PC-9 (cell line): ENCODE measurements around the gene PROK1. TPM values are rescaled to one million over a fixed set of nuclear protein-coding genes. Genes with fewer than 3 reads are reported as not detected.

ENCODE experiments used
- BruUV-seq: library from RNA; stranded (reverse); fragments of 400-500 nt; replicated peaks from 2 replicates; lab custom pipeline; 2021; lab: Mats Ljungman, UMichigan
- CTCF ChIA-PET: fragments of 300-600 bp; sonication (Branson Sonifier 250); formaldehyde crosslinking; loops from one replicate; lab custom pipeline; 2022; ENCODE audit warnings: antibody characterized with exemption; lab: Charles Lee
- POLR2A ChIA-PET: fragments of 300-600 bp; sonication (Branson Sonifier 250); formaldehyde crosslinking; loops from one replicate; lab custom pipeline; 2022; ENCODE audit warnings: antibody characterized with exemption; ENCODE audit not compliant: unreplicated experiment; lab: Charles Lee
- DNase-seq, 2 experiments: peaks; one replicate each; pipeline versions ENCODE4 v3.0.0 to v3.0.0-alpha.2; 2015 to 2022; ENCODE audit warnings: mixed read lengths in 1 of 2
- H2AFZ ChIP-seq: fragments of 200-600 bp; sonication (generic); 2 replicates; pipeline ENCODE4 v1.8.1; 2017; ENCODE audit warnings: antibody characterized with exemption
- H3F3A ChIP-seq: fragments of 200-600 bp; sonication (generic); 2 replicates; pipeline ENCODE4 v1.8.1; 2017; ENCODE audit warnings: antibody characterized with exemption, mild to moderate bottlenecking, low read depth; ENCODE audit not compliant: insufficient read depth
- H3K27ac ChIP-seq: fragments of 200-600 bp; sonication (generic); 2 replicates; pipeline ENCODE4 v1.6.1; 2016; ENCODE audit warnings: mixed run types
- H3K27me3 ChIP-seq: fragments of 200-600 bp; sonication (generic); 2 replicates; pipeline ENCODE4 v1.6.1; 2016; ENCODE audit warnings: low read depth, mixed run types; ENCODE audit not compliant: insufficient read depth
- H3K36me3 ChIP-seq: fragments of 200-600 bp; sonication (generic); 2 replicates; pipeline ENCODE4 v1.6.1; 2016; ENCODE audit warnings: low read depth, mixed run types
- H3K4me1 ChIP-seq: fragments of 200-600 bp; sonication (generic); replicated peaks from 2 replicates; pipeline ENCODE4 v1.6.1; 2016; ENCODE audit warnings: mixed run types; ENCODE audit not compliant: insufficient read depth
- H3K4me2 ChIP-seq: fragments of 200-600 bp; sonication (generic); 2 replicates; pipeline ENCODE4 v1.6.1; 2017; ENCODE audit warnings: mixed run types
- H3K4me3 ChIP-seq: fragments of 200-600 bp; sonication (generic); 2 replicates; pipeline ENCODE4 v1.6.1; 2016; ENCODE audit warnings: mixed run types
- H3K79me2 ChIP-seq: fragments of 200-600 bp; sonication (generic); 2 replicates; pipeline ENCODE4 v1.6.1; 2017; ENCODE audit warnings: low read depth, mixed run types
- H3K9me2 ChIP-seq: fragments of 200-600 bp; sonication (generic); 2 replicates; pipeline ENCODE4 v1.8.1; 2017; ENCODE audit warnings: mild to moderate bottlenecking; ENCODE audit not compliant: insufficient read depth
- H3K9me3 ChIP-seq: fragments of 200-600 bp; sonication (generic); 2 replicates; pipeline ENCODE4 v1.8.1; 2016; ENCODE audit warnings: low read depth; ENCODE audit not compliant: insufficient read depth
- H4K20me1 ChIP-seq: fragments of 200-600 bp; sonication (generic); 2 replicates; pipeline ENCODE4 v1.8.1; 2017; ENCODE audit not compliant: insufficient read depth
- CTCF ChIP-seq: fragments of 200-600 bp; sonication (generic); conservative IDR thresholded peaks from 2 replicates; pipeline ENCODE4 v1.6.1; 2017; ENCODE audit warnings: mixed run types, antibody characterized with exemption, mild to moderate bottlenecking, moderate library complexity
- EZH2 ChIP-seq: fragments of 200-600 bp; sonication (generic); IDR thresholded peaks from 2 replicates; pipeline ENCODE4 v1.8.0; 2017; ENCODE audit warnings: antibody characterized with exemption, low read depth
- intact Hi-C: fragments of 100-400 bp; cut with micrococcal nuclease; formaldehyde crosslinking; loops from one replicate; pipeline ENCODE4 v1.10.0; 2022; ENCODE audit not compliant: unreplicated experiment
- total RNA-seq: library from RNA; stranded (reverse); gene quantifications from 2 replicates; pipeline ENCODE4 v1.2.3, GENCODE V29; 2021

PROK1 gene
- total RNA-seq, 1 experiment from 2014 or later: not detected

- ChIA-PET CTCF (interaction anchor here (0.6 kb wide), 1 partner anchor 35 kb away, joined by 4 read pairs; no protein-coding TSS in a partner anchor), POLR2A (no interaction called here)
- Histone ChIP-seq H3K9me3 (no peaks in the 10 kb centered on the region), H3K4me2 (no peak overlapping the region), H3K79me2 (no peaks in the 10 kb centered on the region), H3K27ac (no peak overlapping the region), H3K4me1 (peaks cover 42% of the 10 kb centered on the region), H3F3A (peaks cover 30% of the 10 kb centered on the region), H3K9me2 (no peaks in the 10 kb centered on the region), H3K27me3 (no peaks in the 10 kb centered on the region), H3K4me3 (no peak overlapping the region), H4K20me1 (no peaks in the 10 kb centered on the region), H2AFZ (no peak overlapping the region), H3K36me3 (no peaks in the 10 kb centered on the region)
- intact Hi-C loops: no loop called here
- TF ChIP-seq CTCF (no peak), EZH2 (no peak)
- no peak for DNase-seq
- BruUV-seq: no TSS peak
Measured at GRCh38 chr1:110480356-110481096, 29.6 kb downstream of the PROK1 start.

GRCh38 chr1:110481968-110482623 lies 31.1 kb downstream of the PROK1 start:
- ChIA-PET POLR2A (no interaction called here), CTCF (no interaction called here)
- no peaks in the 10 kb centered on the region for H4K20me1 ChIP-seq
- DNase-seq: no peak
- BruUV-seq: no TSS peak
- H3K27me3 ChIP-seq: no peaks in the 10 kb centered on the region
- no peaks in the 10 kb centered on the region for H3K9me3 ChIP-seq
- no peak overlapping the region for H3K4me2 ChIP-seq
- H3K36me3 ChIP-seq: no peaks in the 10 kb centered on the region
- no peak overlapping the region for H3K4me3 ChIP-seq
- no peaks in the 10 kb centered on the region for H3K9me2 ChIP-seq
- intact Hi-C loops: no loop called here
- TF ChIP-seq CTCF: no peak
- no peak for TF ChIP-seq EZH2
- no peak overlapping the region for H3K27ac ChIP-seq
- H3F3A ChIP-seq: peaks cover 24% of the 10 kb centered on the region
- no peaks in the 10 kb centered on the region for H3K79me2 ChIP-seq
- no peak overlapping the region for H2AFZ ChIP-seq
- peaks cover 28% of the 10 kb centered on the region for H3K4me1 ChIP-seq

GRCh38 chr1:110482662-110483307 lies 31.8 kb downstream of the PROK1 start:
- ChIA-PET POLR2A (no interaction called here), CTCF (no interaction called here)
- no peaks in the 10 kb centered on the region for H3K9me3 ChIP-seq
- no peaks in the 10 kb centered on the region for H3K36me3 ChIP-seq
- H3K79me2 ChIP-seq: no peaks in the 10 kb centered on the region
- H3K4me2 ChIP-seq: no peak overlapping the region
- TF ChIP-seq EZH2: no peak
- TF ChIP-seq CTCF: no peak
- peaks cover 28% of the 10 kb centered on the region for H3K4me1 ChIP-seq
- no peaks in the 10 kb centered on the region for H3K27me3 ChIP-seq
- no peaks in the 10 kb centered on the region for H4K20me1 ChIP-seq
- intact Hi-C loops: no loop called here
- BruUV-seq: no TSS peak
- H3F3A ChIP-seq: peaks cover 17% of the 10 kb centered on the region
- no peak overlapping the region for H2AFZ ChIP-seq
- H3K27ac ChIP-seq: no peak overlapping the region
- no peak for DNase-seq
- no peak overlapping the region for H3K4me3 ChIP-seq
- no peaks in the 10 kb centered on the region for H3K9me2 ChIP-seq
